ENCODE results near the gene PTCHD1.

The PTCHD1 gene

DNA sequence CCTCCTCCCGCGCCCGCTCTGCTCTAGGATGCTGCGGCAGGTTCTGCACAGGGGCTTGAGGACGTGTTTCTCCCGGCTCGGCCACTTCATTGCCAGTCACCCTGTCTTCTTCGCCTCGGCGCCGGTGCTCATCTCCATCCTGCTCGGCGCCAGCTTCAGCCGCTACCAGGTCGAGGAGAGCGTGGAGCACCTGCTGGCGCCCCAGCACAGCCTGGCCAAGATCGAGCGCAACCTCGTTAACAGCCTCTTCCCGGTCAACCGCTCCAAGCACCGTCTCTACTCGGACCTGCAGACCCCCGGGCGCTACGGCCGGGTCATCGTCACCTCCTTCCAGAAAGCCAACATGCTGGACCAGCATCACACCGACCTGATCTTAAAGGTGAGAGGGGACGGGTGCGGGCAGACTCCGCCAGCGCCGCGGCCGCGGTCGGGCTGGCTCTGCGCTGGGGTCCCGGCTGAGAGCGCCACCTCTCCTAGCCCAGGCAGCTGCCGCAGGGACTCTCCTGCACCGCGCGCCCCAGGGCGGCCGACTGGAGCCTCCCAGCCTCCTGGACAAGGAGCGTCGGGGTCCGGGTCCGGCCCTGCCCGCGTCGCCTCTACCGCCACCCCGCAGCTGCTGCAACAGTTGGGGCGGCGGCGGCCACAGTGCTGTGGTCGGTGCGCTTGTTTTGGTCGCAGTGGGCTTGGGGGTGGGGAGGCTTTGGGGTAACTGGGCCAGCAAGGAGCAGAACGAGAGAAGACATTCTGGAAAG, at the start of gene PTCHD1:
PTCHD1 (plus strand) TSS at position 2 of the 752 bp plus-strand sequence; CDS start at position 29, 27 bp downstream.
- no peak for DNase-seq

DNA sequence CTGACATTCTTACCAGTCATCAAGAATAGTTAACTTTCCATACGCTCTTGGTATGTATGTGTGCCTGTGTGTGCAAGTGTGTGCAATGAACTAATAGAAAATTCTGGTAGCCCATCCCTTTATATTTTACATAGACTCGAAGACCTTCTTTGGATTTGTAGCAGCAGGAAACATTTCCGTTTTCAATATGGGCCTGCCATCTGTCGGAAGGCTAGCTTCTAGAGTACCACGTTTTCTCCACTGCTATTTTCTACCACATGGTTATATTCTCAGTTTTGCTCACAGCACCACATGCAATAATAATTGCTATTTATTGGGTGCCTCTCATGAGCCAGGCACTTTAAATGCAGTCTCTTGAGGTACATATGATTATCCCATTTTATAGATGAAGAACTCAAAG, 47.9 kb upstream of the PTCHD1 start:
- DNase-seq, result no peak

DNA sequence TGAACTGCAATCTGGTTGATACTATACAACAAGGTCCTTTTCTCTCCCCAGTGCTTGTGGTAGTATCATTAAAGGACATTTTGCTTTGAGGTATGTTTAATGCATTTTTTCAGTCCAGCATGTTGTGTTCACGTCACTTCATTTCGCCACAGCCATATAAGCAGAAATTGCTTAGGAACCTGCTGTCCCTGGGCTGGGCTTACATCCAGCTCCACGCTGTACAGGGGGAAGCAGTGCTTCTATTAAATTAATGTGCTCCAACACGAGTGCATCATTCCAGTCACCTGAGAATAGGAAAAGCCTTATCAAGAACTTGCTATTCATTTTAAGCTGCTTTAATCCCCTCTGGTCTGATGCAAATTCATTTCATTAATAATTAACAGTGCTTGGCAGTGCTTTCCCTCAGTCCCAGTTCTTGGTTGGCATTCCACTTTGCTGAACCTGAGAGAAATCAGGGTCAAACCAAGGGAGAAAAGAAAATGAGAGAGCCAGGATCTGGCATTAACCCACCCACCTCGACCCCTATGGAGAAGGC, 47.4 kb upstream of the PTCHD1 start:
- no peak for DNase-seq

DNA sequence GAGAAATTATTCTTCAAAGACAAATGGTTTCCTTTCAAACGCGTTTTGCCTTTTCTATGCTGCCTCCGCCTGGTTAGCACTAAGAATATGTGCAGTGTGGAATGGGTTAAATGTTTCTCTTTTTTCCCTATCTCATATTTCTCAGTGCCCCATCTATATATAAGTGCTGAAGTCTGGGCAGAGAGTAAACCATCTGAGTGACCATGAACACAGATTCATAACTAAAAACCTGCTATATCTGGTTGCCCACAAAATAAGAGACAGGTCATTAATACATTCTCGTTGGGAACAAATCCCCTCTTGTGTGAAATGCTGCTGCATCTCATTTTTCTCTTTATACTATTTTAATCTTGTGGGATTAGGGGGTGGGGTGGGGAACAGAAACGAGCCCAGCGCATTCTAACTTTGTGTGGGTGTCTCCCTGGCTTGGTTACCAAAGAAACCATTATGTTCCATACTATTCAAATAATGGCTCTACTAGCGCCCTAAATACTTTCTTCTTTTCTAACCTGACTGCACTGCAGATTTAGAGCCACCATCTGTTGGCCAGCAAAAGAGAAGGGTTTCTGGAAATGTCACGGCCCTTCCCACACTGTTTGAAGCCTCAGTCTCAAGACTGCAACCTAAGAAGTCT, 42.2 kb upstream of the PTCHD1 start:
- DNase-seq, result no peak

DNA sequence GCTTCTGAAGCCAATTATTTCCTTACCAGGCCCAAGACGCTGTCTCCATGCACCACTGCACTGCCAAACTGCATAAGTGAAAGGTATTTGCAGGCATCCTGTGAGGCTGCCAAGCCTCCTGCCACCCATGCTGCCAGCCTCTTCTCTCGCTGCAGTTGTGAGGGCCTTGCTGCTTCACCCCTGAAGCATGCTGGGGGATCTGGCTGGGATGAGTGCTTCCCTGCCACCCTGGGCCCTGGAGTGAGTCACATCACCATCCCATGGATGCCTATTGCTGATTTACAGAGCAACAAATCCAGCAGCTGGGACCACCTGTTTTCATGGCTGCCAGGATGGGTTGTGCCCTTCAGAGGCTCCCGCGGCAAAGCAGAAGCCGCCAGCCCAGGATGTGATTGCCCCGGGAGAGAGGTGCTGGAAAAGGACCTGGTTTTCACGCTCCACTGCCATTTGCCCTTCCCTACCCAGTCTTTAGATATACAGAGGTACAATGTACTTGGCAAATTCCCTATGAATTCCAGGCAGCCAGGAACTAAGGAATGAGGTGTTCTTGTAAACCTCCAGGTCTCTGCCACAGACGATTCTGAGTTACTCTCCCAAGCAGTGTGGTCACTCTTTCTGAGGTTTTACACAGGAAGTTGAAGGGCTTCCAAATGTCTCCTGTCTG, 41.5 kb upstream of the PTCHD1 start:
- DNase-seq, result no peak

DNA sequence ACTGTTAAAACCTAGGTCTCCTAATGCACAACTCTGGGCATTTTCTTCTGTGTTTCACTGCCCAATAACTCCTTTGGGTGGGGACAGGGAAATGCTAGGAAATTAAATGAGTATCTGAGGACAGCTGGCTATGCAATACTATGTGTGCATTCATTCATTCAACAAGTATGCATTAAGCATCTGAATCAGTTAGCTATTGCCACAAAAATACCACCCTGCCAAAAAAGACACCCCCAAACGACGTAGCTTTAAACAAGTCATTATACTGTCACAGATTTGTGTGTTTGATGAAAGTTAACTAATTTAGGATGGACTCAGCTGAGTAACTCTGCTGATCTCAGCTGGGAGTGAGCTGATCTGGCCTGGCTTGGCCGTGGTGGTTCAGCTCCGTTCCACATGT, 29.8 kb upstream of the PTCHD1 start:
- no peak for DNase-seq

DNA sequence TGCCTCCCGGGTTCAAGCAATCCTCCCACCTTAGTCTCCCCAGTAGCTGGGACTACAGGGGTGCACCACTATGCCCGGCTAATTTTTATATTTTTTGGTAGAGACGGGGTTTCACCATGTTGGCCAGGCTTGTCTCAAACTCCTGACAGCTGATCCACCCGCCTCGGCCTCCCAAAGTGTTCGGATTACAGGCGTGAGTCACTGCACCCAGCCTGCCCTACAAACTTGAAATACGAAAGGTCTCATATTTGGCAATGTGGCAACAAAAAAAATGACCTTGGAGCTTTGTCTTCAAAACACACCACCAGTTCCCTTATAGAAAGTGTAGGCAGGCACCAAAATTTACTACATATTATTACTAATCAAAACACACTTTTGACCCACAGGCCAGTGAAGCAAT, 22.9 kb upstream of the PTCHD1 start:
- no peak for DNase-seq

DNA sequence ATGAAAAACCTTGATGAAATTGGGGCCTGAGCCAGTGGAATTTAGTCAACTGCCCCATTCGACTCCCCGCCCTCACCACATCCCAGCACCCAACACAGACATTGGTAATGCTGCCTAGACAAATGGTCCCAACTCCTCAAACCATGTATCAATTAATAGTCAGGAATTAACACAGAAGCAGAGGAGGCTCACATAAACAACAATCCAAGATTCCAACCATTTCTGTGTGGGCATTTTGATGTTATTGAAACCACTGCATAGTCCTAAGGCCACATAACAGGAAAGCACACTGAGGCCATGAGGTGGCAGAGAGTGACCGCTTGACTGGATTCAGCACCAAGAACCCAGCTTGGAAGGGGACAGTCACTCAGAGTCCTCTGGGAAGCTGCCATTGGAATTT, 22.5 kb upstream of the PTCHD1 start:
- no peak for DNase-seq

DNA sequence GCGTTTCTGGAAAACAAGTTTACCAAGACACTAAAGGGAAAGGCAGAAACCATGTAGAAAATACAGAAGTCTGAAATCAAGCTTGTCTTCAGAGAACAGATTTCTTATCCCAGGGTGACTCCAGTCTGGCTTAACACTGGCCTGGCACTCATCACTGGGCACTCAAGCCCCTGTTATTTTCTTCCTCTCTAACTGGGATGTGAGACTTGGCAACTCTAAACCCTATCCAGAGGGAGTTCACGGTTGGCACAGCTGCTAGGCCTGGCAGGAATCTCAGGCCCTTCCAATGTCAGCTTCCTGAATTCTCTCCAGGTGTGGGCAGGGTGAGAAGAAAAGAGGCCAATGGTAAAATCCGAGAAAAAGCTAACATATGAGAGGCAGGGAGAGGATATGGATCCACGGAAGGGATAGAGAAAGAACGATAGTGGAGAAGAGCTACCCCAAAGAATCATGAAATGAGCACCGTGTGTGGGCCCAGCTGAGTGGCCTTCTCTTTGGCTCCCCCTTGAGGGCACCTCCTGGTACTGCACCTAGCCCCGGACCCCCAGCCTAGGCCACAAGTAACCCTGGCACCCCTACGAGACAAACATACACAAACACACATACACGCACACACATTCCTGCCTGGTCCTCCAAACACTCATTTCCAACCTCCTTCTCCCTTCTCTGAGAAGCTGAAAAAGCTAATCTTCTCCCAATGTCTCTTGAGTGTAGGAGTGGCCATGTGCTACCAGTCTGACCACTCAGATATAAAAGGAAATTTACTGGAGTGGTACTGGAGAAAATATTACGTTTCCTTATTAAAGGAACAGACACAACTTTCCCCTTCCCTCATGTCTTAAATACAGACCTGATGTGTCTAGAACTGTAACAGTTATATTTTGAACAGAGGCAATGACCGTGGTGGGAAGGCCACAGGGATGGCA, 16.6 kb upstream of the PTCHD1 start:
- DNase-seq, result no peak

DNA sequence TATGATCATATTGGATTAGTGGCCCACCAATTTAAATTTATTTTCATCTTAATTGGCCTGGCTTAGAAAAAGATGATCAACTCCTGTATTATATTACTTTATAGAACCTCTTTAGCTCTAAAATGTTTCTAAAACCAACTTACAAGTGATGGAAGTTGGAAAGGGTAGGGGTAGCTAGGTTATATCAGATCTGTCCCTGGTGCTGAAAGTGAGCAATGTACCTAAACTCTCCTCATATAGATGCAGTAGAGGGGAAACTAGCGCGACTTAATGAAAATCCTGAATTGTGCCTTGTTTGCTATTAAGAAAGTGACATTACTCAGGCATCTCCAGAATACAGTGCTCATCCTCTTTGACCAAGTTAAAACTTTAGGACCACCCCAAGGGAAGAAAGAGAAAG, 7.5 kb upstream of the PTCHD1 start:
- DNase-seq, result no peak

DNA sequence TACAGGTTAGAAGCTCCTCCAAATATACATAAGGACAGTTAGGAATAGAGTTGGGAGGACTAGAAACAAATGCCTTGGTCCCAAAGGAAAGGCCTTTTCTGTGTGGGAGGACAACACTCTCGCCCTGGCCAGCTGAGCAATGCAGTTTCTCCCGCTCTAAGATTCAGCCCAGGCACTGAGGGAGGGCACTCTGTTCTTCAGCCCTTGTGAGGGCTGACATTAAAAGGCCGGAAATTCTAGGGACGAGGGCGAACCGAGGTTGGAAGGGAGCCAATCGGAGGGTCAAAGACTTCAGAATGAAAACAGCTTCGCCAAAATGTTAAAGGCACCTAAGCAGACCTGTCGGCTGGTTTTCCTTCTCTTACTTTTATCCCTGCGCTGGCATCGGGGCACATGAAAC, 2.9 kb upstream of the PTCHD1 start:
- DNase-seq, result no peak

DNA sequence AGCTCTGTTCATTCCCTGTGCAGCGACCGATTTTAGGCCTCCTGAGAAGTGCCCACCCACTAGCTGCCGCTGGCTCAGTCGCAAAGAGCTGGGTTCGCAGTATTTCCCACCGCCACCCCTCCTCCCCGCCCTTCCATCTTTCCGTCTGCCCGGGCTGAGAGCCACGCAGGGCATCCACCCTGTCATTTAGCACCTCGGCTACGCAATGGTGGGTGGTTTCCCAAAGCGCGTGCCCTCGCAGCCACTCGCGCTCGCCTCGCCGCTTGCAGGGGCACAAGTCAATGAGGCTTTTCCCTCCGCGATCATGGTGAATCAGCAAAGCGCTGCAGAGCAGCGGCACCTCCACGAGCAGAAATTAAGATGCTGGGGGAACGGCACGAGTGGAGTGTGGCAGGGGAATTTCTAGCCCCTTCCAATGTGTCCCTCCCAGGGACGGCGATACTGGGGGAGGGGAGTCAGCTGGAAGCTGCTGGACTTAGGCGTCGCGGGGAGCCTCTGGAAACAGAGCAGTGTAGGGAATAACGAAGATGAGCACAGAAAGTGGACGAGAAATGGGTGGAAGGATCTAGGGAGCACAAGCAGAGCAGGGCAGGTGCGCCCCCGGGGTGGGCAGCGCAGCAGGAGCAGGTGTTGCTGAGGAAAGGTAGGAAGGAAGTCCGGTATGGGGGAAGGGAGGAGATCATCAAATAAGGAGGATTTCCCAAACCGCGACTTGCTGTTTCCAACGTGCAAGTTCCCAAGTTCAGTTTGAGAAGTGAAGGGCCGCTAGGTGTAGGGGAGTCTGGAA, 2.4 kb upstream of the PTCHD1 start:
- no peak for DNase-seq

DNA sequence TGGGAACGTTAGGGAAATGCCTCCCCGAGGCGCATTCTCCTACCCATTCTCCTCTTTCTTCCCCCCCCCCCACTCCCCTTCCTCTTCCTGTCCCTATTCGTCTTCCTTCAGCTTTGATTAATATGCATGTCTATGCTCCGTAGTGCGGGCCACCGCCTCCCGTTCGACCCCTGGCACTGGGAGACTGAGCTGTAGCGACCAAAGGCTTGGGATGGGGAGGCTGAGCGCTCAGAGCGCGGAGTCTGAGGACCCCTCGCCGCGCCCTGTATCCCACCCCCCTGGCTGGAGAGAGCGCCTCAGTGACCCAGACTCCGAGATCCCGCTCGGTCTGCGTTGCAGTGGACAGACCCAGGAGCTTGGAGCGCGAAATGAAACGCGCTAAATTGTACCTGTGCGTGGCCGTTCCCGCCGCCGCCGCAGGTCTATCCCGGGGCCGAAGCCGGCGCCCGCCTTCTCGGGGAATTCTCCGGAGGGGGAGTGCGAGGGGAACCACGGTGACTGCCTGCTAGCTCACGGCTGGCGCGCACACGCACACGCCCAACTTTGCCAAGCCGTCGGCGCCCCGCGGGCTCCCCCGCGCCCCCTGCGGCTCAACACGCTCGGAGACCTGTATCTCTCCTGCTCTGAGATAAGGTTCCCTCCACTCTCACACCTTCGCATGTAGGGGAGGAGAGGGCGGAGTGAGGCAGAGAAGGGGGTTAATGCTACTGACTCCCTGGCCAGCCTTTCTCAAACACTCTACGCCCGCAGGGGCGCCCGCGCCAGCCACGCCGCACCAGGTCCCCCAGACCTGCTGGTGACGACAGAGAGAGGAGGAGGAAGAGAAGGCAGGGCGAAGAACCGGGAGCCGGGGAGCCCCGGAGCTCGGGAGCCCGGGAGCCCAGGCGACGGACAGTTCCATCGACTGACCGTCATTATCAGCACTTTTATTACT, 1.5 kb upstream of the PTCHD1 start:
- DNase-seq, result no peak

DNA sequence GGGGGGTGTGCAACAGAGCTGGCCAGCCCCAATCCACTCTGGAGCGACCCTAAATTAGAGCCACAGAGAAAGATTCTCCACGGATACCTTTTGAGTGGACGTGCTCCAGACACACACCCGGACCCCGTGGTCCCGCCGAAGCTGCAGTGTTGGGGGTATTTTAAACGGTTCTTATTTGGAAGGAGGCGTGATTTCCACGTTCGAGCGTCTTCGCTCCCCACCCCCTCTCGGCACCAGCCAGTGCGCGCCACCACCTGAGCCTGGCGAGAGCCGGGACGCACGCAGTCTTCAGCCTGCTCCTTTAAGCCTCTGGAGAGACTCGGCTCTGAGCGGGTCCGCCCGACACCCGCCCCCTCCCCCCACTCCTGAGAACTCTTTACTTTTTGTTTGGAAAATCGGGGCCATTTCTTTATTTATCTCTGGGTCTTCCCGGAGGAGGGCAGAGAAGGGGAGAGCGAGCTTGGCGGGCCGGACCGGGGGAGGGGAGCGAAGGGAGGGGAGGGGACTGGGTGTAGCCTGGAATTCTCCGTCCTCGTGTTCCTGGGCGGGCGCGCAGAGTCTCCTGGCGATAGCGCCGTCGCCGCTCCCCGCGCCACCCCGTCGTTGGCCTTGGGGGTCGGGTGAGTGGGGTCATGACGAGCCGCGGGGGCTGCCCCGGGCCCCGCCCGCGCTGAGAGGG, 668 bp upstream of the PTCHD1 start:
- DNase-seq, result no peak

DNA sequence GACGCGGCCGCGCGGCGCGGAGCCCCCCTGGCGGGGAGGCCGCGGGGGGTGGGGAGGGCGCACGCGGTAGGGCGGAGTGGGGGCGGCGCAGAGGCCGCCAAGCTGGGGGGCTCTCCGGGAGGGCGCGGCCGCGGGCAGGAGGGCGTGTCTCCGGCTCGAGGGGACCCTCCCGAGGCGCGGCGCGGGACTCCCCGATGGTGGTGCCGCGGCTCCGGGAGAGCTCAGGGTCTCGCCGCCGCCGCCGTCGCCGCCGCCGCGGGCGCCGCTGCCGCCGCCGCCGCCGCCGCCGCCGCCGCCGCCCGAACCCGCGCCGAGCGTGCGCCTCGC, 165 bp upstream of the PTCHD1 start:
- DNase-seq, result no peak

DNA sequence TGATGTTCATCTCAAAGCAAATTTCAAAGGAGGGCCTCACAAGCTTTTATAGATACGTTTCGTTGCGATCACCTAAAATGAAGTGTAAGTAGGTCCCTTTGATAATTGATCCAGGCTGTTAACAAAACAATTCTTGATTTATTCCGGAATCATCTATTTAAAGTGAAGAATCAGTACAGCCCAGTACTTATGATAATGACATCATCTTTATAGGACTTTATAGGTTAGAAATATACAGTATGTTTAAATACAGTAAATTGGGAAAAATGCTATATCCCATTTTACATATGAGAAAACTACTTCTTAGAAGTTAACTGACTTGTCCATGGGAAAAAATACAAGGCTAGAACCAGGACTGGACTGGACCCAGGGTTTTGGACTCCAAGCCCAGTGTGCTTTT, 3.7 kb downstream of the PTCHD1 start:
- DNase-seq, result no peak

DNA sequence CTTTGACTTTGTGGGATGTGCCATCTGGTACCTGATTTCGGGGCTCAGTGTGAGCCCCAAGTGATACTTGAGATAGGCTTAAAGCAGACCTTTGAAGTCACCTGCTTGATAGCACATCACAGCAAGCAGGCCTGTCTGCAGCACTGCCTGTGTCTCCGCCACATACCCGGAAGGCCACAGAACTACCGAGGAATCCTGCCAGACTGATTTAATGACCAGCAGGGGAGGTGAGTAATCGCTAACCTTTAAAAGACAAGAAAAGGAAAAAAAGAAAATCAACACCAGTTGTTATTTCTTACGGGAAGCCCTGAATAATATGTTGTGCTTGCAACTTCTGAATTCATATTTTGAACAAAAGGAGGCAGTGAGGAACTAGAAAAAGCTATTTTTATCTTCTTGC, 6.8 kb downstream of the PTCHD1 start:
- no peak for DNase-seq

DNA sequence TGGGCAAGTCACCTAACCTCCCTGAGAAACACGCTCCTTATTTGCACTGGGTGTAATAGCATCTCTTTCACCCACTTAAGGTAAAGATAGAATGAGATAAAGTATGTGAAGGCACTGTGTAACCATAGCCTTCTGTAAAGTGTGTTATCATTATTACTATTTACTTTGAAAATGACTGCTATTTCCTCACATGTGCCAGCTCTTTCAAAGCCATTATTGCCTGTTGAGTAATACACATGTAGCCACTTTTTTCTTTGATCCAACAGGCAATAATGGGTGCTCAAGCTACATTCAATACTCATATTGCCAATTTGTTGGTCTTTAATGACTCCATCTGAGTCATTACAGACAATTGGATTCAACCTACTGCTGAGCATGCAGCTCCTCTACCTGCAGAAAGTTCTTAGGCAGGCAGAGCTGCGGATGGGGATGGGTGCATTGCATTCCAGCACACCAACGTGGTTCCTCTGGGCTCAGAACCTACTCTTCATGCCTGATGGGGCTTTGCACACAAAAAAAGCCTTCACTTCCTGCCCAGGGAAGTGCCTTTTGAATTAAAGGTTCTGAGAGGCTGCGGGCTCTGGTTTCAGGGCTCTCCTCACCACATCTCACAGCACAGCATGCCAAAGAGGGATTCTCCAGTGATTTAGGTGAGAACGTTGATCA, 9.7 kb downstream of the PTCHD1 start:
- no peak for DNase-seq

DNA sequence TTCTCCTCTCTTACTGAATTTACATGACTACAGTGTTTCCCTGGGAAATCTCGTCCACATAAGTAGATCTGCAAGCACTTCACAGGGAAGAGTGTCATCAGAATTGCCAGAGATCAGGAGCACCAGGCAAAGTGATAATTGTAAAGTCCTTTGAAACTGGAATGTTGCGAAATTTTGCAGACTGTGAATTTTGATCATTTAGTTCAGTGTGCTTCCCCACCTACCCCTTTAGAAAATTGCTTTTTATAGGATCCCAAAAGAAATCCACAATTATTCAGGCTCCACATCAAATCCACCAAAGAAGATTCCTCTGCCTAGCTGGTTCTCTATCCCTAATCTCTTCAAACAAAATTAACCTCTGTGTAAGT, 10.2 kb downstream of the PTCHD1 start:
- no peak for DNase-seq

DNA sequence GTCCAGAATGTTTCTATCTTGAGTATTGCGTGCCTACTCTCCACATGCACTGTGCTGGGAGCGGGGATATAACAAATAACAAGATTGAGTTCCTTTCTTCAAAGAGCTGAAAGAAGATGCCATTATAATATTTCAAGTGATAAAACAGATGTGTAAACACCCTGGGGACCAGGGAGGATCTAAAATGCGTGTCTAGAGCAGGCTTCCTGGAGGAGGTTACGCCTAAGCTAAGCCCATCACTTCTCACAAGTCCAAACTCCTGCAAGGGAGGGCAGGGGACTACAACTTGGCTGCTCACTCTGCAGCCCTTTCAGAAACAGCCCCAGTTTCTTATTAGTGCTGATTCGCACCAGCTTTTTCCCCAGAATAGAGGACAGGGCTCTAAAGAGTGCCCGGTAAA, 21.5 kb downstream of the PTCHD1 start:
- DNase-seq, result no peak

Data from NCI-H2107 (cell line).